HCT116 (cell line): ENCODE results near the gene CCDC88C. TPM values are rescaled to one million over a fixed set of nuclear protein-coding genes. Genes with fewer than 3 reads are reported as not detected.

Source experiments
- ATAC-seq: fragments of 200-7000 bp; cut with Tn5 transposase; 2 replicates; pipeline ENCODE4 v1.9.1; 2020; ENCODE audit warnings: mild to moderate bottlenecking, moderate library complexity
- BruUV-seq: library from RNA; stranded (reverse); fragments of 400-500 nt; replicated peaks from 2 replicates; lab custom pipeline; 2021; lab: Mats Ljungman, UMichigan
- CTCF ChIA-PET: fragments of 300-600 bp; sonication (Branson Sonifier 250); formaldehyde crosslinking; loops from one replicate; lab custom pipeline; 2021; ENCODE audit warnings: antibody characterized with exemption; lab: Charles Lee
- POLR2A ChIA-PET: fragments of 300-600, 350-600 bp; sonication (Branson Sonifier 250); formaldehyde crosslinking; loops from one replicate; lab custom pipeline; 2021; ENCODE audit warnings: antibody characterized with exemption; lab: Charles Lee
- RAD21 ChIA-PET, 2 experiments: fragments of 300-600 bp; sonication (Branson Sonifier 250); formaldehyde crosslinking; loops; one replicate each; lab custom pipeline; 2023; ENCODE audit warnings: low total read pairs in 2 of 2; ENCODE audit not compliant: uncharacterized antibody in 2 of 2, unreplicated experiment in 2 of 2, low non-redundant PET in 1 of 2; lab: Charles Lee
- DNase-seq: peaks from one replicate; pipeline ENCODE4 v3.0.0-alpha.2; 2010; ENCODE audit warnings: low read depth, low spot score
- H2AFZ ChIP-seq: fragments of 200-600 bp; shearing (Covaris generic), sonication (generic); 2 replicates; pipeline ENCODE4 v1.6.1; 2017; ENCODE audit warnings: low read depth, mixed run types, mixed read lengths, antibody characterized with exemption, low read length; ENCODE audit not compliant: poor library complexity, severe bottlenecking
- H3K27ac ChIP-seq: 2 replicates; pipeline ENCODE4 v1.5.1; 2012; ENCODE audit warnings: low read depth, low read length
- H3K27me3 ChIP-seq: fragments of 200-600 bp; sonication (generic); 2 replicates; pipeline ENCODE4 v1.6.1; 2016; ENCODE audit warnings: mixed run types, low read length, mixed read lengths; ENCODE audit not compliant: insufficient read depth
- H3K36me3 ChIP-seq, 2 experiments: fragments of 200-500 bp in 1 of 2; fragments of 200-600 bp in 1 of 2; sonication (Bioruptor generic) in 1 of 2; sonication (generic) in 1 of 2; 2 replicates each; pipeline versions ENCODE4 v1.5.1 to v1.6.1; 2014 to 2016; ENCODE audit warnings: low read length in 2 of 2, inconsistent platforms in 1 of 2, mixed read lengths in 1 of 2, mixed run types in 1 of 2; ENCODE audit not compliant: insufficient read depth in 2 of 2, control insufficient read depth in 1 of 2
- H3K4me1 ChIP-seq, 2 experiments: fragments of 200-600 bp in 1 of 2; sonication (generic) in 1 of 2; 2 replicates each; pipeline versions ENCODE4 v1.5.1 to v1.6.1; 2012 to 2017; ENCODE audit warnings: low read length in 2 of 2, inconsistent platforms in 1 of 2, mild to moderate bottlenecking in 1 of 2, mixed read lengths in 1 of 2, mixed run types in 1 of 2, moderate library complexity in 1 of 2; ENCODE audit not compliant: insufficient read depth in 2 of 2, control insufficient read depth in 1 of 2
- H3K4me2 ChIP-seq: fragments of 200-600 bp; sonication (generic); 2 replicates; pipeline ENCODE4 v1.6.1; 2017; ENCODE audit warnings: mixed run types, low read length, mixed read lengths
- H3K4me3 ChIP-seq, 2 experiments: fragments of 200-600 bp in 1 of 2; sonication (generic) in 1 of 2; replicated peaks in 1 of 2; 2 replicates each; pipeline ENCODE4 v1.5.1; 2011 to 2016; ENCODE audit warnings: low read length in 2 of 2, control low read depth in 1 of 2, low read depth in 1 of 2, mild to moderate bottlenecking in 1 of 2, mixed read lengths in 1 of 2, mixed run types in 1 of 2
- H3K79me2 ChIP-seq: fragments of 200-600 bp; sonication (generic); 2 replicates; pipeline ENCODE4 v1.6.1; 2017; ENCODE audit warnings: mild to moderate bottlenecking, mixed run types, low read length, moderate library complexity, mixed read lengths; ENCODE audit not compliant: insufficient read depth
- H3K9ac ChIP-seq: fragments of 200-600 bp; sonication (generic); 2 replicates; pipeline ENCODE4 v1.6.1; 2016; ENCODE audit warnings: low read length, mixed read lengths
- H3K9me2 ChIP-seq: fragments of 200-600 bp; sonication (generic), shearing (Covaris generic); 2 replicates; pipeline ENCODE4 v1.6.1; 2017; ENCODE audit warnings: mixed run types, mild to moderate bottlenecking, moderate library complexity; ENCODE audit not compliant: insufficient read depth
- H3K9me3 ChIP-seq, 2 experiments: fragments of 200-500 bp in 1 of 2; fragments of 200-600 bp in 1 of 2; sonication (Bioruptor generic) in 1 of 2; sonication (generic) in 1 of 2; 2 replicates each; pipeline ENCODE4 v1.6.1; 2014 to 2017; ENCODE audit warnings: low read length in 2 of 2, mixed read lengths in 2 of 2, inconsistent platforms in 1 of 2, low read depth in 1 of 2, mild to moderate bottlenecking in 1 of 2, mixed run types in 1 of 2, moderate library complexity in 1 of 2; ENCODE audit not compliant: control insufficient read depth in 1 of 2, insufficient read depth in 1 of 2
- H4K20me1 ChIP-seq: fragments of 200-600 bp; sonication (generic), shearing (Covaris generic); 2 replicates; pipeline ENCODE4 v1.6.1; 2017; ENCODE audit warnings: mixed run types, mild to moderate bottlenecking, moderate library complexity; ENCODE audit not compliant: insufficient read depth
- CBX3 ChIP-seq: IDR thresholded peaks from 2 replicates; pipeline ENCODE4 v1.6.1; 2012; ENCODE audit warnings: low read depth
- CEBPB ChIP-seq: IDR thresholded peaks from 2 replicates; pipeline ENCODE4 v1.6.1; 2012; ENCODE audit warnings: low read depth
- EGR1 ChIP-seq: IDR thresholded peaks from 2 replicates; pipeline ENCODE4 v1.6.1; 2012; ENCODE audit warnings: low read depth
- ELF1 ChIP-seq: IDR thresholded peaks from 2 replicates; pipeline ENCODE4 v1.6.1; 2012; ENCODE audit warnings: low read depth, borderline replicate concordance
- EZH2 ChIP-seq: fragments of 200-600 bp; sonication (generic); IDR thresholded peaks from 2 replicates; pipeline ENCODE4 v1.6.1; 2017; ENCODE audit warnings: antibody characterized with exemption, mixed run types
- EZH2phosphoT487 ChIP-seq: fragments of 200-600 bp; IDR thresholded peaks from 2 replicates; pipeline ENCODE4 v1.6.1; 2018; ENCODE audit warnings: antibody characterized with exemption, borderline replicate concordance
- JUND ChIP-seq: IDR thresholded peaks from 2 replicates; pipeline ENCODE4 v1.6.1; 2012
- POLR2AphosphoS5 ChIP-seq: IDR thresholded peaks from 2 replicates; pipeline ENCODE4 v1.6.1; 2011; ENCODE audit warnings: mild to moderate bottlenecking, low read depth, low read length, moderate library complexity
- RAD21 ChIP-seq: IDR thresholded peaks from 2 replicates; pipeline ENCODE4 v1.6.1; 2012; ENCODE audit warnings: low read depth, mild to moderate bottlenecking
- SIN3A ChIP-seq: IDR thresholded peaks from 2 replicates; pipeline ENCODE4 v1.6.1; 2012; ENCODE audit warnings: low read depth
- SRF ChIP-seq: IDR thresholded peaks from 2 replicates; pipeline ENCODE4 v1.6.1; 2012; ENCODE audit warnings: low read depth
- TCF7L2 ChIP-seq: IDR thresholded peaks from 2 replicates; pipeline ENCODE4 v1.7.0; 2011; ENCODE audit warnings: borderline replicate concordance, inconsistent platforms; ENCODE audit not compliant: insufficient read depth, insufficient read length; ENCODE audit errors: extremely low read depth
- YY1 ChIP-seq: IDR thresholded peaks from 2 replicates; pipeline ENCODE4 v1.6.1; 2011; ENCODE audit warnings: low read length, low read depth, moderate library complexity, mild to moderate bottlenecking; ENCODE audit not compliant: insufficient replicate concordance; ENCODE audit errors: extremely low read depth
- ZFX ChIP-seq: fragments of 450-650 bp; IDR thresholded peaks from 2 replicates; pipeline ENCODE4 v1.6.1; 2017
- ZNF274 ChIP-seq: fragments of 200-500 bp; sonication (Bioruptor generic); IDR thresholded peaks from 2 replicates; pipeline ENCODE4 v1.6.1; 2014; ENCODE audit warnings: mild to moderate bottlenecking, low read depth, low read length, inconsistent platforms
- intact Hi-C: fragments of 100-400 bp; cut with micrococcal nuclease; formaldehyde crosslinking; loops from 2 replicates; pipeline ENCODE4 v1.10.0; 2022
- total RNA-seq: library from RNA; stranded (reverse); gene quantifications from one replicate; pipeline ENCODE4 v1.2.1, GENCODE V29; 2021; ENCODE audit not compliant: unreplicated experiment
- TF ChIP-seq, protein P1 (sequence below): IDR thresholded peaks from 2 replicates; pipeline ENCODE4 v1.6.1; 2011; ENCODE audit warnings: mild to moderate bottlenecking, low read length, moderate library complexity; ENCODE audit not compliant: insufficient replicate concordance; ENCODE audit errors: extremely low read depth
- TF ChIP-seq, protein P2 (sequence below): IDR thresholded peaks from 2 replicates; pipeline ENCODE4 v1.6.1; 2012
- TF ChIP-seq, protein P3 (sequence below), 3 experiments: fragments of 200-600 bp in 1 of 3; sonication (generic) in 1 of 3; IDR thresholded peaks in 2 of 3; conservative IDR thresholded peaks in 1 of 3; 2 replicates each; pipeline ENCODE4 v1.5.1; 2012 to 2017; ENCODE audit warnings: low read depth in 2 of 3, low read length in 2 of 3, antibody characterized with exemption in 1 of 3, borderline replicate concordance in 1 of 3, control low read depth in 1 of 3, mild to moderate bottlenecking in 1 of 3, mixed read lengths in 1 of 3, mixed run types in 1 of 3, moderate library complexity in 1 of 3; ENCODE audit not compliant: insufficient read depth in 1 of 3
- TF ChIP-seq, protein P4 (sequence below): IDR thresholded peaks from 2 replicates; pipeline ENCODE4 v1.6.1; 2012; ENCODE audit warnings: low read depth

CCDC88C gene
- total RNA-seq, 1 experiment from 2014 or later: 20.8 TPM

DNA sequence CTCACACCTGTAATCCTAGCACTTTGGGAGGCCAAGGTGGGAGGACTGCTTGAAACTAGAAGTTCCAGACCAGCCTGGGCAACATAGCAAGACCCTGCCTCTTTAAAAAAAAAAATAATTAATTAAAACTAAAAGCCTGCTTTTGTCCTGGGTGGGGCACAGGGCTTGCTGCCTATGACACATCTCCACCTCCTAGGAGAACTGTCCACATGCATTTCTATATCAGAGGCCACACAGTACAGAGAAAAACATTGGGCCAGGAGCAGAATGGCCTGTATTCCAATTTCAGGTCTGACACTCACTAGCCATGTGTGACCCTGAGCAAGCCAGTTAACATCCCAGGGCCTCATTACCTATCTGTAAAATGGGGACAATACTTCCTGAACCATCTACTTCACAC is 31.9 kb downstream of the CCDC88C start:
- Histone ChIP-seq H3K27me3 (no peaks in the 10 kb centered on the region), H3K36me3 (no peaks in the 10 kb centered on the region), H3K79me2 (peaks cover 3% of the 10 kb centered on the region; the same call in 1 of the 2 replicates), H3K9me3 (no peaks in the 10 kb centered on the region), H3K9ac (no peak overlapping the region), H3K27ac (no peak overlapping the region), H3K4me3 (no peak overlapping the region), H3K9me2 (no peaks in the 10 kb centered on the region), H4K20me1 (no peaks in the 10 kb centered on the region), H3K4me2 (no peak overlapping the region)
- no peak for DNase-seq
- intact Hi-C loops: no loop called here
- CTCF ChIA-PET: no interaction called here
- RAD21 ChIA-PET: no interaction called here
- TF ChIP-seq POLR2AphosphoS5: no peak
- TF ChIP-seq SIN3A: no peak
- TF ChIP-seq EZH2phosphoT487: no peak
- TF ChIP-seq CBX3: no peak
- no peak for TF ChIP-seq YY1
- TF ChIP-seq EZH2: no peak
- TF ChIP-seq, protein P1, sequence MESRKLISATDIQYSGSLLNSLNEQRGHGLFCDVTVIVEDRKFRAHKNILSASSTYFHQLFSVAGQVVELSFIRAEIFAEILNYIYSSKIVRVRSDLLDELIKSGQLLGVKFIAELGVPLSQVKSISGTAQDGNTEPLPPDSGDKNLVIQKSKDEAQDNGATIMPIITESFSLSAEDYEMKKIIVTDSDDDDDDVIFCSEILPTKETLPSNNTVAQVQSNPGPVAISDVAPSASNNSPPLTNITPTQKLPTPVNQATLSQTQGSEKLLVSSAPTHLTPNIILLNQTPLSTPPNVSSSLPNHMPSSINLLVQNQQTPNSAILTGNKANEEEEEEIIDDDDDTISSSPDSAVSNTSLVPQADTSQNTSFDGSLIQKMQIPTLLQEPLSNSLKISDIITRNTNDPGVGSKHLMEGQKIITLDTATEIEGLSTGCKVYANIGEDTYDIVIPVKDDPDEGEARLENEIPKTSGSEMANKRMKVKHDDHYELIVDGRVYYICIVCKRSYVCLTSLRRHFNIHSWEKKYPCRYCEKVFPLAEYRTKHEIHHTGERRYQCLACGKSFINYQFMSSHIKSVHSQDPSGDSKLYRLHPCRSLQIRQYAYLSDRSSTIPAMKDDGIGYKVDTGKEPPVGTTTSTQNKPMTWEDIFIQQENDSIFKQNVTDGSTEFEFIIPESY: no peak
- TF ChIP-seq EGR1: no peak
- no peak for TF ChIP-seq ZFX
- TF ChIP-seq ZNF274: no peak
- TF ChIP-seq ELF1: no peak
- TF ChIP-seq, protein P2, sequence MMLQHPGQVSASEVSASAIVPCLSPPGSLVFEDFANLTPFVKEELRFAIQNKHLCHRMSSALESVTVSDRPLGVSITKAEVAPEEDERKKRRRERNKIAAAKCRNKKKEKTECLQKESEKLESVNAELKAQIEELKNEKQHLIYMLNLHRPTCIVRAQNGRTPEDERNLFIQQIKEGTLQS: no peak
- TF ChIP-seq, protein P3, sequence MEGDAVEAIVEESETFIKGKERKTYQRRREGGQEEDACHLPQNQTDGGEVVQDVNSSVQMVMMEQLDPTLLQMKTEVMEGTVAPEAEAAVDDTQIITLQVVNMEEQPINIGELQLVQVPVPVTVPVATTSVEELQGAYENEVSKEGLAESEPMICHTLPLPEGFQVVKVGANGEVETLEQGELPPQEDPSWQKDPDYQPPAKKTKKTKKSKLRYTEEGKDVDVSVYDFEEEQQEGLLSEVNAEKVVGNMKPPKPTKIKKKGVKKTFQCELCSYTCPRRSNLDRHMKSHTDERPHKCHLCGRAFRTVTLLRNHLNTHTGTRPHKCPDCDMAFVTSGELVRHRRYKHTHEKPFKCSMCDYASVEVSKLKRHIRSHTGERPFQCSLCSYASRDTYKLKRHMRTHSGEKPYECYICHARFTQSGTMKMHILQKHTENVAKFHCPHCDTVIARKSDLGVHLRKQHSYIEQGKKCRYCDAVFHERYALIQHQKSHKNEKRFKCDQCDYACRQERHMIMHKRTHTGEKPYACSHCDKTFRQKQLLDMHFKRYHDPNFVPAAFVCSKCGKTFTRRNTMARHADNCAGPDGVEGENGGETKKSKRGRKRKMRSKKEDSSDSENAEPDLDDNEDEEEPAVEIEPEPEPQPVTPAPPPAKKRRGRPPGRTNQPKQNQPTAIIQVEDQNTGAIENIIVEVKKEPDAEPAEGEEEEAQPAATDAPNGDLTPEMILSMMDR (IDR thresholded peaks at IDR 0.05 in 2 of 3, conservative IDR thresholded peaks at IDR 0.05 in 1 of 3; ENCODE audit: borderline replicate concordance in 1 of 3, insufficient read depth in 1 of 3, low read depth in 2 of 3, low read length in 2 of 3): no peak
- TF ChIP-seq, protein P4, sequence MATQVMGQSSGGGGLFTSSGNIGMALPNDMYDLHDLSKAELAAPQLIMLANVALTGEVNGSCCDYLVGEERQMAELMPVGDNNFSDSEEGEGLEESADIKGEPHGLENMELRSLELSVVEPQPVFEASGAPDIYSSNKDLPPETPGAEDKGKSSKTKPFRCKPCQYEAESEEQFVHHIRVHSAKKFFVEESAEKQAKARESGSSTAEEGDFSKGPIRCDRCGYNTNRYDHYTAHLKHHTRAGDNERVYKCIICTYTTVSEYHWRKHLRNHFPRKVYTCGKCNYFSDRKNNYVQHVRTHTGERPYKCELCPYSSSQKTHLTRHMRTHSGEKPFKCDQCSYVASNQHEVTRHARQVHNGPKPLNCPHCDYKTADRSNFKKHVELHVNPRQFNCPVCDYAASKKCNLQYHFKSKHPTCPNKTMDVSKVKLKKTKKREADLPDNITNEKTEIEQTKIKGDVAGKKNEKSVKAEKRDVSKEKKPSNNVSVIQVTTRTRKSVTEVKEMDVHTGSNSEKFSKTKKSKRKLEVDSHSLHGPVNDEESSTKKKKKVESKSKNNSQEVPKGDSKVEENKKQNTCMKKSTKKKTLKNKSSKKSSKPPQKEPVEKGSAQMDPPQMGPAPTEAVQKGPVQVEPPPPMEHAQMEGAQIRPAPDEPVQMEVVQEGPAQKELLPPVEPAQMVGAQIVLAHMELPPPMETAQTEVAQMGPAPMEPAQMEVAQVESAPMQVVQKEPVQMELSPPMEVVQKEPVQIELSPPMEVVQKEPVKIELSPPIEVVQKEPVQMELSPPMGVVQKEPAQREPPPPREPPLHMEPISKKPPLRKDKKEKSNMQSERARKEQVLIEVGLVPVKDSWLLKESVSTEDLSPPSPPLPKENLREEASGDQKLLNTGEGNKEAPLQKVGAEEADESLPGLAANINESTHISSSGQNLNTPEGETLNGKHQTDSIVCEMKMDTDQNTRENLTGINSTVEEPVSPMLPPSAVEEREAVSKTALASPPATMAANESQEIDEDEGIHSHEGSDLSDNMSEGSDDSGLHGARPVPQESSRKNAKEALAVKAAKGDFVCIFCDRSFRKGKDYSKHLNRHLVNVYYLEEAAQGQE: no peak
- TF ChIP-seq RAD21: no peak
- no peak for TF ChIP-seq SRF
- TF ChIP-seq TCF7L2: no peak
- TF ChIP-seq JUND: no peak
- TF ChIP-seq CEBPB: no peak
- TF ChIP-seq, all 23 proteins: peak for 0
- H2AFZ ChIP-seq: no peak overlapping the region
- POLR2A ChIA-PET: no interaction called here
- no TSS peak for BruUV-seq
- no peaks in the 10 kb centered on the region for H3K4me1 ChIP-seq
- no peak for ATAC-seq
